Endothelial cell (in vitro differentiated cells): Measurements from ENCODE around the gene POM121. TPM values are rescaled to one million over a fixed set of nuclear protein-coding genes. Genes with fewer than 3 reads are reported as not detected.
"Not testable (repeated sequence)": the region's sequence is repeated elsewhere in the genome, so short reads cannot be mapped to it uniquely, and the experiment has no call there.

Source experiments
- DNase-seq: peaks from one replicate; pipeline ENCODE4 v3.0.0; 2021; ENCODE audit warnings: low spot score
- H3K27ac Mint-ChIP-seq: one replicate; pipeline ENCODE4 v1.8.0; 2021; ENCODE audit warnings: mixed read lengths, inconsistent platforms; ENCODE audit not compliant: unreplicated experiment
- H3K27me3 Mint-ChIP-seq: one replicate; pipeline ENCODE4 v1.8.0; 2021; ENCODE audit warnings: mild to moderate bottlenecking, moderate library complexity, mixed read lengths, inconsistent platforms; ENCODE audit not compliant: unreplicated experiment
- H3K36me3 Mint-ChIP-seq: one replicate; pipeline ENCODE4 v1.8.0; 2021; ENCODE audit warnings: mild to moderate bottlenecking, low read depth, mixed read lengths, inconsistent platforms; ENCODE audit not compliant: unreplicated experiment
- H3K4me1 Mint-ChIP-seq: one replicate; pipeline ENCODE4 v1.8.0; 2021; ENCODE audit warnings: mild to moderate bottlenecking, mixed read lengths, inconsistent platforms; ENCODE audit not compliant: unreplicated experiment
- H3K4me3 Mint-ChIP-seq: one replicate; pipeline ENCODE4 v1.8.0; 2021; ENCODE audit warnings: mild to moderate bottlenecking, mixed read lengths, inconsistent platforms; ENCODE audit not compliant: unreplicated experiment
- H3K9me3 Mint-ChIP-seq: one replicate; pipeline ENCODE4 v1.8.0; 2021; ENCODE audit warnings: mixed read lengths, inconsistent platforms; ENCODE audit not compliant: unreplicated experiment
- total RNA-seq: library from RNA; stranded (reverse); fragmentation: NEBNext Ultra II Directional; extraction: Animal tissue kit (Norgen Biotek cat#: 25700); gene quantifications from one replicate; pipeline ENCODE4 v1.2.1, GENCODE V29; 2021; ENCODE audit not compliant: unreplicated experiment

Gene POM121
- total RNA-seq, 1 donor from 2014 or later, result 40.9 TPM

DNA sequence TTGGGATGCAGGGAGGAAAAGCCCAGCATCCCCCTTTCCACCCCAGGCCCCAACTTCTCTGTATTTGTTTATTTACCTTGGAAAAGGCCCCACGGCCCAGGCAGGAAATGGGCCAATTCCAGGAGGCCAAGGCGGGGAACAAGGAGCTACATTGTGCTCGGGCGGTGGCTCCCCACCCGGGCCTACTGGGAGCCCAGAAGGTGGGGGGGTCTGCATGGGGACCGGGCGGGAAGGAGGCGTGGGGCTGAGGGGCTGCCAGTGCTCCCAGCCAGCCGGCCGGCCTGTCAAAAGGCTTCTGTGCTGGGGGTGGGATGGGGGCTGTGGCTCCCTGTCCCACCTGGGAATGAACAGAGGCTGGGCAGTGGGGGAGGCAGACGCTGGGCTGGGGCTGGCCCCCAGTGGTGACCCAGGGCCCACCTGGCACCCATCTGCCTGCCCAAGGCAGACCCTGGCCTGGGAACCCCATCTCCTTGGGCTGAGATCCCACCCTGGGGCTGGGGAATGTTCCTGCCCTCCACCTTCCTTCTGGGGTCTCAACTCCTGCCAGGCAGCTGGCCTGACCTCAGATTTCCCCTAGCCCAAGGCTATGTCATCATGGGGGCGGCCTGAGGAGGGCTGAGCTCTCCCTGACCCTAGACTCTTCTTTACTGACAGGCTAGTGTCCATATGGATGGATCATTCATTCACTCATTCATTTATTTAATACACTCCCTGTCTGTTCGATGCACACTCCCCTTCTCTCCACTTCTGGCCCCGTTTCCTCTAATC lies 65.4 kb downstream of the POM121 start:
- H3K4me1 Mint-ChIP-seq, H3K9me3 Mint-ChIP-seq, H3K27me3 Mint-ChIP-seq, H3K27ac Mint-ChIP-seq, H3K4me3 Mint-ChIP-seq, H3K36me3 Mint-ChIP-seq: not testable (repeated sequence)
- DNase-seq, result peak; percentile 6

GRCh38 chr7:72995484-72995883 lies 70.6 kb downstream of the POM121 start:
- H3K27ac Mint-ChIP-seq, H3K36me3 Mint-ChIP-seq, H3K27me3 Mint-ChIP-seq: not testable (repeated sequence)

DNA sequence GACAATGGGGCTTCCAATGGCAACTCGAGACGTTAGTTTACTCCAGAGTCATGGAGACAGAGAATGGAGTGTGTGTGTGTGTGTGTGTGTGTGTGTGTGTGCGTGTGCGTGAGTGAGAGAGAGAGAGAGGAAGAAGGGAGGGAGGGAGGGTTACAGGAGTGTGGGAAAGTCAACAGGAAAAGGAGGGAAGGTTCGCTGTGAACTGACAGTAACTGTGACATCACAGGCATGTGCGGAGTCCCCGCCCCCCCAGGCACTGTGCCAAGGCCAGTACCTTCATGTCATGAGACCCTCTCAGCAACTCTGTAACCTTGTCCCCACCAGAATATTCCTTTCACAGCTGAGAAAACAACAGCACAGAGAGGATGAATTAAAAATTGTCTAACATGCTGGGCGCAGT lies 72.6 kb downstream of the POM121 start:
- H3K36me3 Mint-ChIP-seq, H3K4me1 Mint-ChIP-seq, H3K27me3 Mint-ChIP-seq, H3K9me3 Mint-ChIP-seq, H3K4me3 Mint-ChIP-seq: not testable (repeated sequence)
- DNase-seq, result peak; percentile 9
- H3K27ac Mint-ChIP-seq, result peak overlapping the region; percentile 94

More at GRCh38 chr7:72995484-72995883, 70.6 kb downstream of the POM121 start:
- not testable (repeated sequence) for H3K4me1 Mint-ChIP-seq, DNase-seq, H3K4me3 Mint-ChIP-seq, H3K9me3 Mint-ChIP-seq

DNA sequence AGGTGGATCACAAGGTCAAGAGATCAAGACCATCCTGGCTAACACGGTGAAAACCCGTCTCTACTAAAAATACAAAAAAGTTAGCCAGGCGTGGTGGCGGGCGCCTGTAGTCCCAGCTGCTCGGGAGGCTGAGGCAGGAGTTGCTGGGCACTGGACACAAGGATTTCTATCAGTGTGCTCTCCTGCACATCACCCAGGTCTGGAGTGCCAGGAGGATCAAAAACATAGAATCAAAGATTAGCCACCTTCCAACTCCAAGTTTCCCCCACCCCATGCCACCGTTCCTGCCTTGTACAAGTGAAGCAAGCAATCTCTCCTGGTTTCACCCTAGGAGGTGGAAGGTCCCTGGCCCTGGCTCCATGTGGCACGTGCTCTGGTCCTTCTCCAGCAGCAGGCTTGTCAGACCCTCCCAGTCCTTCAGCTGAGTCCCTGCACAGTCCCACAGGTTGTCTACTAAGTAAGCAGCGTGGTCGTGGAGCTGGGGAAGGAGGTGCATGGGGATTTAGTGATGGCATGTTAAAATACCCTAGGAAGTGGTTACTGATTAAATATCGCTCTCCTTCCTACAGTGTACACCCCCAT lies 73.1 kb downstream of the POM121 start:
- not testable (repeated sequence) for H3K4me1 Mint-ChIP-seq, DNase-seq, H3K27me3 Mint-ChIP-seq, H3K27ac Mint-ChIP-seq, H3K36me3 Mint-ChIP-seq, H3K9me3 Mint-ChIP-seq, H3K4me3 Mint-ChIP-seq

Other genes starting within 250 kb of the POM121 start
- 1.9 TPM for gene TYW1B, start 96.9 kb upstream of the POM121 start, total RNA-seq
- 1.0 TPM for gene TRIM74, start 44.4 kb downstream of the POM121 start, total RNA-seq
- 0.13 TPM for gene SPDYE8, start 104.7 kb downstream of the POM121 start, total RNA-seq
- gene SPDYE11, start 132.8 kb downstream of the POM121 start, total RNA-seq, result 0.13 TPM
- 0.13 TPM for gene SPDYE9, start 160.9 kb downstream of the POM121 start, total RNA-seq